Panc1 (cell line): ENCODE results near the gene KRTDAP. TPM values are rescaled to one million over a fixed set of nuclear protein-coding genes. Genes with fewer than 3 reads are reported as not detected.

ENCODE experiments used
- ATAC-seq: fragments of 200-7000 bp; cut with Tn5 transposase; 2 replicates; pipeline ENCODE4 v1.9.1; 2020; ENCODE audit warnings: mild to moderate bottlenecking, moderate library complexity
- BruUV-seq: library from RNA; stranded (reverse); fragments of 400-500 nt; replicated peaks from 2 replicates; lab custom pipeline; 2021; lab: Mats Ljungman, UMichigan
- CTCF ChIA-PET: fragments of 300-600 bp; sonication (Branson Sonifier 250); formaldehyde crosslinking; loops from one replicate; lab custom pipeline; 2022; ENCODE audit warnings: antibody characterized with exemption; lab: Charles Lee
- POLR2A ChIA-PET: fragments of 300-600 bp; sonication (Branson Sonifier 250); formaldehyde crosslinking; loops from one replicate; lab custom pipeline; 2022; ENCODE audit warnings: antibody characterized with exemption; lab: Charles Lee
- DNase-seq: peaks from one replicate; pipeline ENCODE4 v3.0.0-alpha.2; 2010; ENCODE audit warnings: low read depth, low spot score
- H3K27ac ChIP-seq: 2 replicates; pipeline ENCODE4 v1.5.1; 2011; ENCODE audit warnings: mild to moderate bottlenecking, low read length, inconsistent platforms
- H3K27me3 ChIP-seq: fragments of 200-500 bp; sonication (Bioruptor generic); 2 replicates; pipeline ENCODE4 v1.6.0; 2014; ENCODE audit warnings: low read length, inconsistent platforms; ENCODE audit not compliant: control insufficient read depth, insufficient read depth
- H3K36me3 ChIP-seq: fragments of 200-500 bp; sonication (Bioruptor generic); 2 replicates; pipeline ENCODE4 v1.5.1; 2014; ENCODE audit warnings: inconsistent platforms, mild to moderate bottlenecking, low read length, moderate library complexity; ENCODE audit not compliant: control insufficient read depth, insufficient read depth
- H3K4me1 ChIP-seq: 2 replicates; pipeline ENCODE4 v1.5.1; 2011; ENCODE audit warnings: inconsistent platforms, mild to moderate bottlenecking, low read length, moderate library complexity; ENCODE audit not compliant: control insufficient read depth, insufficient read depth
- H3K4me3 ChIP-seq, 2 experiments: 2 replicates each; pipeline ENCODE4 v1.5.1; 2011 to 2012; ENCODE audit warnings: low read depth in 2 of 2, low read length in 2 of 2, mild to moderate bottlenecking in 2 of 2, inconsistent platforms in 1 of 2, moderate library complexity in 1 of 2
- H3K9me3 ChIP-seq: fragments of 200-500 bp; sonication (Bioruptor generic); 2 replicates; pipeline ENCODE4 v1.5.1; 2014; ENCODE audit warnings: low read depth, mild to moderate bottlenecking, inconsistent platforms, low read length, moderate library complexity; ENCODE audit not compliant: control insufficient read depth, insufficient read depth
- CTCF ChIP-seq: fragments of 450-650 bp; IDR thresholded peaks from 2 replicates; pipeline ENCODE4 v1.5.1; 2017; ENCODE audit warnings: mild to moderate bottlenecking
- POLR2AphosphoS5 ChIP-seq: IDR thresholded peaks from 2 replicates; pipeline ENCODE4 v1.6.1; 2012; ENCODE audit warnings: mild to moderate bottlenecking, low read depth, low read length, moderate library complexity
- SIN3A ChIP-seq: IDR thresholded peaks from 2 replicates; pipeline ENCODE4 v1.6.1; 2012; ENCODE audit warnings: low read depth, mild to moderate bottlenecking, low read length, moderate library complexity, borderline replicate concordance; ENCODE audit not compliant: insufficient read depth
- TCF7L2 ChIP-seq: IDR thresholded peaks from 2 replicates; pipeline ENCODE4 v1.6.1; 2011; ENCODE audit warnings: mild to moderate bottlenecking, low read depth, low read length, inconsistent platforms
- in situ Hi-C: cut with HindIII; loops from 2 replicates; pipeline ENCODE4 v1.10.0; 2016; ENCODE audit warnings: low sequenced_read_pairs, low pct_unique_long_range_greater_than_20kb
- intact Hi-C: fragments of 100-400 bp; cut with micrococcal nuclease; formaldehyde crosslinking; loops from one replicate; pipeline ENCODE4 v1.10.0; 2022; ENCODE audit not compliant: unreplicated experiment
- total RNA-seq: library from RNA; stranded (reverse); gene quantifications from one replicate; pipeline ENCODE4 v1.2.1, GENCODE V29; 2021; ENCODE audit not compliant: unreplicated experiment
- TF ChIP-seq, protein P1 (sequence below), 2 experiments: IDR thresholded peaks; 2 replicates each; pipeline ENCODE4 v1.6.1; 2011 to 2012; ENCODE audit warnings: low read depth in 2 of 2, control low read depth in 1 of 2, low read length in 1 of 2, mild to moderate bottlenecking in 1 of 2, moderate library complexity in 1 of 2; ENCODE audit not compliant: insufficient read depth in 1 of 2

KRTDAP gene
- total RNA-seq, 1 experiment from 2014 or later, result not detected

DNA sequence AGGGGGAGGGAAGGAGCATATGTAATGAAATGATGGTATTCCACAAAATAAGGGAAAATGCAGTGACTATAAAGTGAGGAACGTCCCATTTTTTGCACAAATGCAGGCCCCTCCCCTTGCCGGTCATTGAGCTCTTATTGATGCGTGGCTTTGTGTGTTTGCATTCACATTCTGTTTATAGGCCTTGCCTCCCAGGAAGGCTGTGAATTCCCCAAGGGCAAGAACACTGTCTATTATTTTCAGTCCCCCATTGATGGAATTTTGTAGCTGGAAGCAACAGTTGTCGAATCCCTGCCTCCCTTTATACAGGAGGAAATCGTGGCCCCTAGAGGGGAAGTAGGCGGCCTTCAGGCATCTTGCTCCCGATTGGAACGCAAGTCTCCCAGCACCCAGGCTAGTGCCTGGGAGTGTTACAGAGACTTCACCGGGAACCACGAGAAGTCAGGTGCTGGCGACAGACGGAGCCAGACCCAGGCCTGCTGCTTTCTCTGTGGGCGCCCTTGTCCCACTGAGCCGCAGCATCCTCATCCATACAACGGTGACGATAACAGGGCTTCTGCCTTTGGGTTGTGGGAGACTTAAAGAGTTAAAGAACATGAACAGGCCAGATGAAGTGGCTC lies 31.0 kb upstream of the KRTDAP start:
- Histone ChIP-seq H3K36me3 (no peaks in the 10 kb centered on the region), H3K27ac (no peak overlapping the region), H3K4me1 (no peaks in the 10 kb centered on the region), H3K9me3 (no peaks in the 10 kb centered on the region), H3K4me3 (no peak overlapping the region), H3K27me3 (no peaks in the 10 kb centered on the region)
- no TSS peak for BruUV-seq
- TF ChIP-seq POLR2AphosphoS5 (no peak), CTCF (no peak), TCF7L2 (no peak), SIN3A (no peak)
- TF ChIP-seq, protein P1, sequence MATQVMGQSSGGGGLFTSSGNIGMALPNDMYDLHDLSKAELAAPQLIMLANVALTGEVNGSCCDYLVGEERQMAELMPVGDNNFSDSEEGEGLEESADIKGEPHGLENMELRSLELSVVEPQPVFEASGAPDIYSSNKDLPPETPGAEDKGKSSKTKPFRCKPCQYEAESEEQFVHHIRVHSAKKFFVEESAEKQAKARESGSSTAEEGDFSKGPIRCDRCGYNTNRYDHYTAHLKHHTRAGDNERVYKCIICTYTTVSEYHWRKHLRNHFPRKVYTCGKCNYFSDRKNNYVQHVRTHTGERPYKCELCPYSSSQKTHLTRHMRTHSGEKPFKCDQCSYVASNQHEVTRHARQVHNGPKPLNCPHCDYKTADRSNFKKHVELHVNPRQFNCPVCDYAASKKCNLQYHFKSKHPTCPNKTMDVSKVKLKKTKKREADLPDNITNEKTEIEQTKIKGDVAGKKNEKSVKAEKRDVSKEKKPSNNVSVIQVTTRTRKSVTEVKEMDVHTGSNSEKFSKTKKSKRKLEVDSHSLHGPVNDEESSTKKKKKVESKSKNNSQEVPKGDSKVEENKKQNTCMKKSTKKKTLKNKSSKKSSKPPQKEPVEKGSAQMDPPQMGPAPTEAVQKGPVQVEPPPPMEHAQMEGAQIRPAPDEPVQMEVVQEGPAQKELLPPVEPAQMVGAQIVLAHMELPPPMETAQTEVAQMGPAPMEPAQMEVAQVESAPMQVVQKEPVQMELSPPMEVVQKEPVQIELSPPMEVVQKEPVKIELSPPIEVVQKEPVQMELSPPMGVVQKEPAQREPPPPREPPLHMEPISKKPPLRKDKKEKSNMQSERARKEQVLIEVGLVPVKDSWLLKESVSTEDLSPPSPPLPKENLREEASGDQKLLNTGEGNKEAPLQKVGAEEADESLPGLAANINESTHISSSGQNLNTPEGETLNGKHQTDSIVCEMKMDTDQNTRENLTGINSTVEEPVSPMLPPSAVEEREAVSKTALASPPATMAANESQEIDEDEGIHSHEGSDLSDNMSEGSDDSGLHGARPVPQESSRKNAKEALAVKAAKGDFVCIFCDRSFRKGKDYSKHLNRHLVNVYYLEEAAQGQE (IDR thresholded peaks at IDR 0.05; ENCODE audit: insufficient read depth in 1 of 2, low read depth in 2 of 2, low read length in 1 of 2), result no peak
- ATAC-seq (no peak), DNase-seq (no peak)
- POLR2A ChIA-PET, result no interaction called here
- in situ Hi-C loops, result no loop called here
- CTCF ChIA-PET, result no interaction called here
- intact Hi-C loops, result no loop called here

- DNase-seq (no peak), ATAC-seq (no peak)
- no peaks in the 10 kb centered on the region for H3K9me3 ChIP-seq
- TF ChIP-seq CTCF (no peak), SIN3A (no peak), POLR2AphosphoS5 (no peak), TCF7L2 (no peak)
- TF ChIP-seq, protein P1 (IDR thresholded peaks at IDR 0.05; ENCODE audit: insufficient read depth in 1 of 2, low read depth in 2 of 2, low read length in 1 of 2), result no peak
- POLR2A ChIA-PET, result no interaction called here
- in situ Hi-C loops, result no loop called here
- intact Hi-C loops, result no loop called here
- H3K4me3 ChIP-seq, result no peak overlapping the region
- H3K4me1 ChIP-seq, result no peaks in the 10 kb centered on the region
- BruUV-seq, result no TSS peak
- CTCF ChIA-PET, result no interaction called here
- no peaks in the 10 kb centered on the region for H3K36me3 ChIP-seq
- no peak overlapping the region for H3K27ac ChIP-seq
- no peaks in the 10 kb centered on the region for H3K27me3 ChIP-seq
Measured at GRCh38 chr19:35519291-35519690, 29.0 kb upstream of the KRTDAP start.
